HUDEP-2 (cell line): ENCODE measurements around the gene FES.
"Not testable (repeated sequence)": the region's sequence is repeated elsewhere in the genome, so short reads cannot be mapped to it uniquely, and the experiment has no call there.

Source experiments
- DNase-seq, 76 experiments: peaks; one replicate each; lab custom pipeline; 2025; ENCODE audit not compliant: unreplicated experiment in 76 of 76; lab: John Stamatoyannopoulos, UW

Gene FES

DNA sequence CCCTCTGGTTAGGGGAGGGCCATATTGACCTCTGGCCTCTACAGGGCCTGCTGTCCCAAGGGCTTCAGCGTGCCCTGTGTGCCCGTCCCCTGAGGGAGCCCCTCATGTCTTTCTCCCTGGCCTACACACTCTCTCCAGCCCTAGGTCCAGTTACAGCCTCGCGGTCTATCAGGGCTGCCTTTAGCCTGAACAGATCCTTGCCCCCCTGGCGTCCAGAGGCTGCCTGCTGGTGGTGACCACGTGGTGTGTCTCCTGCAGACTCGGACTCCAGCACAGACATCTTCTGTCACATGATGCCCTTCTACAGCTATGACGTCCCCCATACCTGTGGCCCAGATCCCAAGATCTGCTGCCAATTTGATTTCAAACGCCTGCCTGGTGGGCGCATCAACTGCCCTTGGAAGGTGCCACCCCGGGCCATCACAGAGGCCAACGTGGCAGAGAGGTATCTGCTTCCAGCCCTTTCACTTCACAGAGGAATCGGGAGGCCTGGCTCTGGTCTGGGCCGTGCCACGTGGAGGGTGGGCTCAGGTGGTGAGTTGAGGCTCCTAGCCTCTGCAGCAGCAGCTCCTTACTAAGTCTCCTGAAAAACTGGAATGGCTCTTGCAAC, 22.9 kb downstream of the FES start:
- no peak for DNase-seq

GRCh38 chr15:90907838-90908507, 23.7 kb downstream of the FES start:
- DNase-seq: no peak

GRCh38 chr15:90909449-90909848, 25.1 kb downstream of the FES start:
- DNase-seq: not testable (repeated sequence)

DNA sequence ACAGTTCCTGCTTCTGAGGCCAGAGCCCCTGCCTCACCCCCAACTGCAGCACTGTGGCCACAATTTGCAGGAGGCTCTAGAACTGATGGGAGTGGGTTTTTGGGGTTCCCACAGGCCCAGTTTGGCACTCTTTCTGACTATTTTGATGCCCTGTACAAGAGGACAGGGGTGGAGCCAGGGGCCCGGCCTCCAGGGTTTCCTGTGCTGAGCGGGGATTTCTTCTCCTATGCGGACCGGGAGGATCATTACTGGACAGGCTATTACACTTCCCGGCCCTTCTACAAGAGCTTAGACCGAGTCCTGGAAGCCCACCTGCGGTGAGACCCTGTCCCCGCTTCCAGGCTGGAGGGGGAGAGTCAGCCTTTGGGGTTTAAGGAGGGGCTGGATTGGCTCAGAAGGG, 25.7 kb downstream of the FES start:
- DNase-seq: no peak

GRCh38 chr15:90910441-90911301, 26.4 kb downstream of the FES start:
- no peak for DNase-seq

DNA sequence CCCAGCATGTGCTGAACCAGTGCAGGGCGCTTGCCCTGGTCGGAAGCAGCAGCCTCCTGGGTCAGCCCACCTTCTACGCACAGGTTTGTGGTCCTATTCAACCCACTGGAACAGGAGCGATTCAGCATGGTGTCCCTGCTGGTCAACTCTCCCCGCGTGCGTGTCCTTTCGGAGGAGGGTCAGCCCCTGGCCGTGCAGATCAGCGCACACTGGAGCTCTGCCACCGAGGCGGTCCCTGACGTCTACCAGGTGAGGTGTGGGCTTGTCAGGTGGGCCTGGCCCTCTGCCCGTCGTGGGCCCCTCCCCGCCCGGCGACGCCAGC, 27.0 kb downstream of the FES start:
- DNase-seq: no peak

- no peak for DNase-seq
These were observed 27.8 kb downstream of the FES start for GRCh38 chr15:90911906-90912769.

GRCh38 chr15:90912770-90913075, 28.4 kb downstream of the FES start:
- no peak for DNase-seq

GRCh38 chr15:90913398-90913944, 29.2 kb downstream of the FES start:
- DNase-seq: no peak

DNA sequence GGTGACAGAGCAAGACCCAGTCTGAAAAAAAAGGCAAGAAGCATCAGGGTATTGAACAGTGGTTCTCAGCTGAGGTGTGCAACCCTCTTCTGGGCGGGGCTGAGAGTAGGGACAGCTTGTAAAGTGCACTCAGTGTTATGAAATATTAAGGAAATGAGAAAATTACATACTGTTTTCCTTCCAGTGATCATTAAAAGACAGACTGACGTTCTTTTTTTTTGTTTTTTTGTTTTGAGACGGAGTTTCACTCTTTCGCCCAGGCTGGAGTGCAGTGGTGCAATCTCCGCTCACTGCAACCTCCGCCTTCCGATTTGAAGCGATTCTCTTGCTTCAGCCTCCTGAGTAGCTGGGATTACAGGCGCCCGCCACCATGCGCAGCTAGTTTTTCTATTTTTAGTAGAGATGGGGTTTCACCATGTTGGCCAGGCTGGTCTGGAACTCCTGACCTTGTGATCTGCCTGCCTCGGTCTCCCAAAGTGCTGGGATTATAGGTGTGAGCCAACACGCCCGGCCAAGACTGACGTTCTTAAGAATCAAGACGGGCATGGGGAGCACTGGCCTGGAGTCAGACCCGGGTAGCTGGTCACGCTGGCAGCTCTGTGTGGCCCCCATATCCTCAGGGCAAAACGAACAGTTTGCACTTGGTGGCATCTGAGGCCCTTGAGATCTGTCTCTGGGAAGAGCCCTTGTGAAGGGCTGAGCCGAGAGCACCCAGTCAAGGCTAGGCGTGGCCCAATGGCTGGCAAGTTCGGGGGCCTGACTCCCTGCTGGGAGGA, 30.2 kb downstream of the FES start:
- no peak for DNase-seq

DNA sequence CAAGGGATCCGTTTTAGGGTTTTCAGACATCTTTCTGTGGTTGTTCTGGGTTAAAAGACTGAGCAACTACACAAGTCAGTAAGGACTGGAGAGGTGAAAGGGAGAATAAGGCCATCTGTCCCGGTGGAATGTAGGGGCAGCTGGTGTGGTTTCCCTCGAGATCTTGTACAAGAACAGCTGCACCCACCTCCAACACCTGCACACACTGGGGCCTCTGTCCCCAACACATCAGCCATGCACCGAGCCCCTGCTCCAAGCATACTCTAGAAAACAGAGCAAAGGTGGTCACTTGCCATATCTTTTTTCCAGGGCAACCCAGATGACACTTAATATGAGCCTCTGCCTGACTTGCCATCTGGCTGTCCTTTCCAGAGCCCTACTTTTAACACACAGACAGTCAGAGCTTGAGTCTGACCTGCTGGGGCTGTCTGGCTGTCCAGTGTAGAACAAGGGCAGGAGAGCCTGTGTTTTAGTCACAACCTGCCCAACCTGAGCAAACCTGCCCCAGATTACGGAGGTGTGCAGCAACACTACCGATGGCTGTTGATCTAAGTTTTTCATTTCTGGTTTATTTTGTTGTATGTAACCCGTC, 31.0 kb downstream of the FES start:
- DNase-seq: no peak

GRCh38 chr15:90915808-90916440, 31.6 kb downstream of the FES start:
- no peak for DNase-seq

- no peak for DNase-seq
These were observed 32.2 kb downstream of the FES start for GRCh38 chr15:90916461-90916860.

DNA sequence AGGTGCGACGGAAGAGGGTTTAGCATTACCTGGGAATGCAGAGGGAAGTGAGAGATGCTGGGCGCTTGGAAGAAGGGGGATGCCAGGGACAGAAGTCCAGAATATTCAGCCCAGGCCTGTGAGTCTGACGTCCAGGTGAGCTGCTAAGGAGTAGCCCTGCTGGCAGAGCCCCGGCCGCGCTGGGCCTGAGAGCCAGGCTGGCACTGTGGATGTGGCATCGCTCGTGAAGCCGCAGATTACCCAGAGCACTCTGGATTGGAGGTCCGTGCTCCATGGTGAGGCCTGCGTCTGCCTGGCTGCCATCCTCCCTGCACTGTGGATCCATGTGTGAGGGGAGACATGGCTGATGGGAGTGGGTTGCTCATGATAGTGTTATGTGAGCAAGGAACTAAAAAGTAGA, 33.3 kb downstream of the FES start:
- DNase-seq: no peak

DNA sequence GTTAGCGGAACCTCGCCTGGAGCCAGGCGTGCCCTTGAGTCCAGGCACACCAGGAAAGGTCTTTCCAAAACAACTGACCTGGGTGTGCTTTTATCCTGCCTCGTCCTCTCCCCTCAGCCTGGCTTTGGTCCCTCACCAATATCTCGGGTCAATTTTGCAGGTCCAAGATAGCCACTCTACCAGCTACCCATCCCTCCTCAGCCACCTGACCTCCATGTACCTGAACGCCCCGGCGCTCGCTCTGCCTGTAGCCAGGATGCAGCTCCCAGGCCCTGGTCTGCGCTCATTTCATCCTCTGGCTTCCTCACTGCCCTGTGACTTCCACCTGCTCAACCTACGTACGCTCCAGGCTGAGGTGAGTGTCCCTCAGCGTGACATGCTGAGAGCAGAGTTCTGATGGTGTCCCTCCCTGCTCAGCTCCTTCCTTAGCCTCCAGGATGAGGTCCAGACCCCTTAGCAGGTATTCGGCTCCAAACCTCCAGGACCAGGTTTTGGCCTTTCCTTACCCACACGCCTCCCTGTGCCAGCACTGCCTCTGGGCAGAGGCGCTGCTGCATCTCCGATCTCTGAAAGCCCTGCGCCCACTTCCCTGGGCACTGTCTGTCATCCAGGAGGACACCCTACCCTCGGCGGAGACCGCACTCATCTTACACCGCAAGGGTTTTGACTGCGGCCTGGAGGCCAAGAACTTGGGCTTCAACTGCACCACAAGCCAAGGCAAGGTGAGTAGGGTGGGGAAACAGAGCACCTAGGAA, 33.9 kb downstream of the FES start:
- no peak for DNase-seq

- DNase-seq: no peak
These were observed 34.5 kb downstream of the FES start for GRCh38 chr15:90918835-90919234.

DNA sequence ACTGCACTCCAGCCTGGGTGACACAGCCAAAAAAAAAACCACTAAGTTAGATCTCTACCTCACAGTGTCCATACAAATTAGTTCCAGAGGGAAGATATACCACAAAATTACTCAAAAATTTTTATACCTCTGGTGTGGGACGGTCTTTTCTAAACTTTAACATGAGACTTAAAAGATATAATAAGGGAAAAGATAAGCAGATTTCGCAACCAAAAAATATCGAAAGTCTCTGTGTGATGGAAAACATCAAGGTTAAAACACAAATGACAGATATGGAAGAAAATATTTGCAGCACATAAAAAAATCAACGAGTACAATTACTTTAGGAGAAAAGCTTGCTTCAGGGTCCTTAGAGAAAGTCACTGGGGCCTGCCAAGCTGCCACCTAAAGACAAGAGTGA, 37.6 kb downstream of the FES start:
- no peak for DNase-seq

DNA sequence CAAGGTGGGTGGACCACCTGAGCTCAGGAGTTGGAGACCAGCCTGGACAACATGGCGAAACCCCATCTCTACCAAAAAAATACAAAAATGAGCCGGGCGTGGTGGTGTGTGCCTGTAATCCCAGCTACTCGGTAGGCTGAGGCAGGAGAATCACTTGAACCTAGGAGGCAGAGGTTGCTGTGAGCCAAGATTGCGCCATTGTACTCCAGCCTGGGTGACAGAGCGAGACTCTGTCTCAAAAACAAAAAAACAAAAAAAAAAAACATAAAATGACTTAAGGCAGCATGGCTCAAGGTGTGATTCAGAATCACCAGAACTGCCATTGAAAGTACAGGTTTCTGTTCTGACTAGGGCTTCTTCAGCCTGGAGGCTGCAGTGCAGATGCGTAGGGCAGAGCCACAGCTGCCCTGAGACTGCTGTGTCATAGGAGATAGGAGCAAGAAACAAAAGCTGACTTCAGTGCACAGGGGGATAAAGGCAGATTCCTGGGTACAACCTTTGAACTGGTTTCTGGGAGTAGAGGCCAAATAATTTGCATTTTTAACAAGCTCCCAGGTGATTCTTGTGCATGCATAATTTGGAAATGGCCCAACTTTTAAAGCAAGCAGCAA, 38.5 kb downstream of the FES start:
- peak in 8 of 76 experiments; percentile 5 to 38 (median 18) for DNase-seq
